Measurements from ENCODE around the gene ODAD2. TPM values are rescaled to one million over a fixed set of nuclear protein-coding genes. Genes with fewer than 3 reads are reported as not detected.

The ODAD2 gene
- total RNA-seq, 1 experiment from 2014 or later: 20.4 TPM

DNA sequence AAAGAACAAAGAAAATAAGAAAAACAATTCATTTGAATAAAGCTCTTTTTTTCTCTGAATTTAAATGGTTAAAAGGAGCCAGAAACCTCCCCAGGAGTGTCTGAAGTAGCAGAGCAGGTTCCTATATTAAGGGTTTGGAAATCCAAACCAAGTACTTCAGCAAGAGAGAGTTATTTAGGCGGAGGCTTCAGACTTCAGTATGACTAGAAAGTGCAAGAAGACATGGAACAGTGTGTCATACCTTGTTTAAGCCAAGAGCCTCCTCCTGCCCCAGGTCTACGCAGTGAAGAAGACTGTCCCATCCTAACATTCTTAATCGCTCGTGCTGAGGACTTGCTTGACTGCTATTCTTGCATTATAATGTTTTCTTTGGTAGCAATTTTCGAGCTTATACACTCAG, 51.3 kb downstream of the ODAD2 start:
- CTCF ChIA-PET: no interaction called here
- intact Hi-C loops (cut with micrococcal nuclease): no loop called here
- DNase-seq (ENCODE audit: low read depth, low spot score) (no peak), ATAC-seq (no peak)
- no peak overlapping the region for H3K4me3 ChIP-seq (replicated peaks in 1 of 2; ENCODE audit: low read depth in 1 of 2, low read length in 2 of 2)
- no peak overlapping the region for H2AFZ ChIP-seq (ENCODE audit: low read depth, low read length, poor library complexity, severe bottlenecking)
- TF ChIP-seq, protein P1, sequence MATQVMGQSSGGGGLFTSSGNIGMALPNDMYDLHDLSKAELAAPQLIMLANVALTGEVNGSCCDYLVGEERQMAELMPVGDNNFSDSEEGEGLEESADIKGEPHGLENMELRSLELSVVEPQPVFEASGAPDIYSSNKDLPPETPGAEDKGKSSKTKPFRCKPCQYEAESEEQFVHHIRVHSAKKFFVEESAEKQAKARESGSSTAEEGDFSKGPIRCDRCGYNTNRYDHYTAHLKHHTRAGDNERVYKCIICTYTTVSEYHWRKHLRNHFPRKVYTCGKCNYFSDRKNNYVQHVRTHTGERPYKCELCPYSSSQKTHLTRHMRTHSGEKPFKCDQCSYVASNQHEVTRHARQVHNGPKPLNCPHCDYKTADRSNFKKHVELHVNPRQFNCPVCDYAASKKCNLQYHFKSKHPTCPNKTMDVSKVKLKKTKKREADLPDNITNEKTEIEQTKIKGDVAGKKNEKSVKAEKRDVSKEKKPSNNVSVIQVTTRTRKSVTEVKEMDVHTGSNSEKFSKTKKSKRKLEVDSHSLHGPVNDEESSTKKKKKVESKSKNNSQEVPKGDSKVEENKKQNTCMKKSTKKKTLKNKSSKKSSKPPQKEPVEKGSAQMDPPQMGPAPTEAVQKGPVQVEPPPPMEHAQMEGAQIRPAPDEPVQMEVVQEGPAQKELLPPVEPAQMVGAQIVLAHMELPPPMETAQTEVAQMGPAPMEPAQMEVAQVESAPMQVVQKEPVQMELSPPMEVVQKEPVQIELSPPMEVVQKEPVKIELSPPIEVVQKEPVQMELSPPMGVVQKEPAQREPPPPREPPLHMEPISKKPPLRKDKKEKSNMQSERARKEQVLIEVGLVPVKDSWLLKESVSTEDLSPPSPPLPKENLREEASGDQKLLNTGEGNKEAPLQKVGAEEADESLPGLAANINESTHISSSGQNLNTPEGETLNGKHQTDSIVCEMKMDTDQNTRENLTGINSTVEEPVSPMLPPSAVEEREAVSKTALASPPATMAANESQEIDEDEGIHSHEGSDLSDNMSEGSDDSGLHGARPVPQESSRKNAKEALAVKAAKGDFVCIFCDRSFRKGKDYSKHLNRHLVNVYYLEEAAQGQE (IDR thresholded peaks at IDR 0.05; ENCODE audit: low read depth): no peak
- TF ChIP-seq, protein P2, sequence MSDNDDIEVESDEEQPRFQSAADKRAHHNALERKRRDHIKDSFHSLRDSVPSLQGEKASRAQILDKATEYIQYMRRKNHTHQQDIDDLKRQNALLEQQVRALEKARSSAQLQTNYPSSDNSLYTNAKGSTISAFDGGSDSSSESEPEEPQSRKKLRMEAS (IDR thresholded peaks at IDR 0.05): no peak
- TF ChIP-seq EZH2phosphoT487 (IDR thresholded peaks at IDR 0.05; ENCODE audit: borderline replicate concordance) (no peak), CEBPB (IDR thresholded peaks at IDR 0.05; ENCODE audit: low read depth) (no peak), SP1 (IDR thresholded peaks at IDR 0.05; ENCODE audit: low read depth) (no peak), TCF7L2 (IDR thresholded peaks at IDR 0.05; ENCODE audit: borderline replicate concordance, extremely low read depth, insufficient read depth, insufficient read length) (no peak), CBX3 (IDR thresholded peaks at IDR 0.05; ENCODE audit: low read depth) (no peak), RAD21 (IDR thresholded peaks at IDR 0.05; ENCODE audit: low read depth) (no peak), ZNF274 (IDR thresholded peaks at IDR 0.05; ENCODE audit: low read depth, low read length) (no peak), JUND (IDR thresholded peaks at IDR 0.05) (no peak), YY1 (IDR thresholded peaks at IDR 0.05; ENCODE audit: extremely low read depth, insufficient replicate concordance, low read depth, low read length) (no peak), ELF1 (IDR thresholded peaks at IDR 0.05; ENCODE audit: borderline replicate concordance, low read depth) (no peak), POLR2AphosphoS5 (IDR thresholded peaks at IDR 0.05; ENCODE audit: low read depth, low read length) (no peak), SRF (IDR thresholded peaks at IDR 0.05; ENCODE audit: low read depth) (no peak)
- TF ChIP-seq, protein P3, sequence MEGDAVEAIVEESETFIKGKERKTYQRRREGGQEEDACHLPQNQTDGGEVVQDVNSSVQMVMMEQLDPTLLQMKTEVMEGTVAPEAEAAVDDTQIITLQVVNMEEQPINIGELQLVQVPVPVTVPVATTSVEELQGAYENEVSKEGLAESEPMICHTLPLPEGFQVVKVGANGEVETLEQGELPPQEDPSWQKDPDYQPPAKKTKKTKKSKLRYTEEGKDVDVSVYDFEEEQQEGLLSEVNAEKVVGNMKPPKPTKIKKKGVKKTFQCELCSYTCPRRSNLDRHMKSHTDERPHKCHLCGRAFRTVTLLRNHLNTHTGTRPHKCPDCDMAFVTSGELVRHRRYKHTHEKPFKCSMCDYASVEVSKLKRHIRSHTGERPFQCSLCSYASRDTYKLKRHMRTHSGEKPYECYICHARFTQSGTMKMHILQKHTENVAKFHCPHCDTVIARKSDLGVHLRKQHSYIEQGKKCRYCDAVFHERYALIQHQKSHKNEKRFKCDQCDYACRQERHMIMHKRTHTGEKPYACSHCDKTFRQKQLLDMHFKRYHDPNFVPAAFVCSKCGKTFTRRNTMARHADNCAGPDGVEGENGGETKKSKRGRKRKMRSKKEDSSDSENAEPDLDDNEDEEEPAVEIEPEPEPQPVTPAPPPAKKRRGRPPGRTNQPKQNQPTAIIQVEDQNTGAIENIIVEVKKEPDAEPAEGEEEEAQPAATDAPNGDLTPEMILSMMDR (IDR thresholded peaks at IDR 0.05 in 2 of 3, conservative IDR thresholded peaks at IDR 0.05 in 1 of 3; ENCODE audit: borderline replicate concordance in 1 of 3, insufficient read depth in 1 of 3, low read depth in 2 of 3, low read length in 2 of 3): no peak
- TF ChIP-seq, protein P4, sequence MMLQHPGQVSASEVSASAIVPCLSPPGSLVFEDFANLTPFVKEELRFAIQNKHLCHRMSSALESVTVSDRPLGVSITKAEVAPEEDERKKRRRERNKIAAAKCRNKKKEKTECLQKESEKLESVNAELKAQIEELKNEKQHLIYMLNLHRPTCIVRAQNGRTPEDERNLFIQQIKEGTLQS (IDR thresholded peaks at IDR 0.05): no peak
- no peak overlapping the region for H3K4me2 ChIP-seq (ENCODE audit: low read length)
- no peaks in the 10 kb centered on the region for H3K9me3 ChIP-seq (ENCODE audit: control insufficient read depth in 1 of 2, insufficient read depth in 1 of 2, low read depth in 1 of 2, low read length in 2 of 2)
- H4K20me1 ChIP-seq (ENCODE audit: insufficient read depth): no peaks in the 10 kb centered on the region
- POLR2A ChIA-PET: no interaction called here
- H3K9ac ChIP-seq (ENCODE audit: low read length): no peak overlapping the region
- BruUV-seq (replicated peaks): no TSS peak
- H3K36me3 ChIP-seq (ENCODE audit: control insufficient read depth in 1 of 2, insufficient read depth in 2 of 2, low read length in 2 of 2): no peaks in the 10 kb centered on the region
- RAD21 ChIA-PET (ENCODE audit: low non-redundant PET in 1 of 2, low total read pairs in 2 of 2, uncharacterized antibody in 2 of 2, unreplicated experiment in 2 of 2): no interaction called here
- H3K9me2 ChIP-seq (ENCODE audit: insufficient read depth): no peaks in the 10 kb centered on the region
- no peaks in the 10 kb centered on the region; a peak in 1 of 4 replicates for H3K4me1 ChIP-seq (ENCODE audit: control insufficient read depth in 1 of 2, insufficient read depth in 2 of 2, low read length in 2 of 2)
- no peak overlapping the region for H3K27ac ChIP-seq (ENCODE audit: low read depth, low read length)
- no peaks in the 10 kb centered on the region for H3K27me3 ChIP-seq (ENCODE audit: insufficient read depth, low read length)
- H3K79me2 ChIP-seq (ENCODE audit: insufficient read depth, low read length): no peaks in the 10 kb centered on the region

All from HCT116 (cell line).